Measurements from ENCODE around the gene SMARCD2. TPM values are rescaled to one million over a fixed set of nuclear protein-coding genes. Genes with fewer than 3 reads are reported as not detected.

Gene SMARCD2
- total and polyA plus RNA-seq, 2 of the 13 experiments (the other 11 are each of a cell fraction or from before 2014, with no cell fraction given), result 122 to 150 TPM

GRCh38 chr17:63842540-63843386 lies at the start of gene SMARCD2 (continued):
- TF ChIP-seq ZFP37 (CRISPR knock-in tag; IDR thresholded peaks at IDR 0.05; ENCODE audit: borderline replicate concordance) (peak; percentile 96), ZNF547 (CRISPR knock-in tag; IDR thresholded peaks at IDR 0.05) (peak; percentile 74), ZNF224 (CRISPR knock-in tag; IDR thresholded peaks at IDR 0.05) (peak; percentile 50; the same call in 1 of the 2 replicates), CHD2 (IDR thresholded peaks at IDR 0.05; ENCODE audit: low read depth, low read length) (peak; percentile 99), ZNF841 (CRISPR knock-in tag; IDR thresholded peaks at IDR 0.05; ENCODE audit: borderline replicate concordance) (peak; percentile 87; the same call in 1 of the 2 replicates), KDM6A (CRISPR knock-in tag; IDR thresholded peaks at IDR 0.05; ENCODE audit: low read depth) (no peak), ZNF430 (CRISPR knock-in tag; IDR thresholded peaks at IDR 0.05) (peak; percentile 79; the same call in 1 of the 2 replicates), ZFP91 (CRISPR knock-in tag; IDR thresholded peaks at IDR 0.05; ENCODE audit: borderline replicate concordance) (peak; percentile 88), ZNF713 (CRISPR knock-in tag; IDR thresholded peaks at IDR 0.05) (peak; percentile 90; the same call in 1 of the 2 replicates), SIX4 (CRISPR knock-in tag; IDR thresholded peaks at IDR 0.05) (peak; percentile 78), ZNF781 (CRISPR knock-in tag; IDR thresholded peaks at IDR 0.05; ENCODE audit: borderline replicate concordance, not compliant biosample characterization) (peak; percentile 93), MBD4 (IDR thresholded peaks at IDR 0.05; ENCODE audit: borderline replicate concordance, low read length) (no peak), MYC (CRISPR knock-in tag; IDR thresholded peaks at IDR 0.05; ENCODE audit: borderline replicate concordance) (peak; percentile 90)
- TF ChIP-seq, protein P1, sequence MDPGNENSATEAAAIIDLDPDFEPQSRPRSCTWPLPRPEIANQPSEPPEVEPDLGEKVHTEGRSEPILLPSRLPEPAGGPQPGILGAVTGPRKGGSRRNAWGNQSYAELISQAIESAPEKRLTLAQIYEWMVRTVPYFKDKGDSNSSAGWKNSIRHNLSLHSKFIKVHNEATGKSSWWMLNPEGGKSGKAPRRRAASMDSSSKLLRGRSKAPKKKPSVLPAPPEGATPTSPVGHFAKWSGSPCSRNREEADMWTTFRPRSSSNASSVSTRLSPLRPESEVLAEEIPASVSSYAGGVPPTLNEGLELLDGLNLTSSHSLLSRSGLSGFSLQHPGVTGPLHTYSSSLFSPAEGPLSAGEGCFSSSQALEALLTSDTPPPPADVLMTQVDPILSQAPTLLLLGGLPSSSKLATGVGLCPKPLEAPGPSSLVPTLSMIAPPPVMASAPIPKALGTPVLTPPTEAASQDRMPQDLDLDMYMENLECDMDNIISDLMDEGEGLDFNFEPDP (CRISPR knock-in tag; conservative IDR thresholded peaks at IDR 0.05), result no peak
- TF ChIP-seq, protein P2, sequence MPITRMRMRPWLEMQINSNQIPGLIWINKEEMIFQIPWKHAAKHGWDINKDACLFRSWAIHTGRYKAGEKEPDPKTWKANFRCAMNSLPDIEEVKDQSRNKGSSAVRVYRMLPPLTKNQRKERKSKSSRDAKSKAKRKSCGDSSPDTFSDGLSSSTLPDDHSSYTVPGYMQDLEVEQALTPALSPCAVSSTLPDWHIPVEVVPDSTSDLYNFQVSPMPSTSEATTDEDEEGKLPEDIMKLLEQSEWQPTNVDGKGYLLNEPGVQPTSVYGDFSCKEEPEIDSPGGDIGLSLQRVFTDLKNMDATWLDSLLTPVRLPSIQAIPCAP (CRISPR knock-in tag; IDR thresholded peaks at IDR 0.05; ENCODE audit: low read depth), result no peak; the same call in 1 of the 2 replicates
- TF ChIP-seq, protein P3, sequence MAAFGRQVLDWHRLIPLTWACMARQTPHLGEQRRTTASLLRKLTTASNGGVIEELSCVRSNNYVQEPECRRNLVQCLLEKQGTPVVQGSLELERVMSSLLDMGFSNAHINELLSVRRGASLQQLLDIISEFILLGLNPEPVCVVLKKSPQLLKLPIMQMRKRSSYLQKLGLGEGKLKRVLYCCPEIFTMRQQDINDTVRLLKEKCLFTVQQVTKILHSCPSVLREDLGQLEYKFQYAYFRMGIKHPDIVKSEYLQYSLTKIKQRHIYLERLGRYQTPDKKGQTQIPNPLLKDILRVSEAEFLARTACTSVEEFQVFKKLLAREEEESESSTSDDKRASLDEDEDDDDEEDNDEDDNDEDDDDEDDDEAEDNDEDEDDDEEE (CRISPR knock-in tag; IDR thresholded peaks at IDR 0.05), result peak; percentile 69; the same call in 1 of the 2 replicates
- TF ChIP-seq, protein P4, sequence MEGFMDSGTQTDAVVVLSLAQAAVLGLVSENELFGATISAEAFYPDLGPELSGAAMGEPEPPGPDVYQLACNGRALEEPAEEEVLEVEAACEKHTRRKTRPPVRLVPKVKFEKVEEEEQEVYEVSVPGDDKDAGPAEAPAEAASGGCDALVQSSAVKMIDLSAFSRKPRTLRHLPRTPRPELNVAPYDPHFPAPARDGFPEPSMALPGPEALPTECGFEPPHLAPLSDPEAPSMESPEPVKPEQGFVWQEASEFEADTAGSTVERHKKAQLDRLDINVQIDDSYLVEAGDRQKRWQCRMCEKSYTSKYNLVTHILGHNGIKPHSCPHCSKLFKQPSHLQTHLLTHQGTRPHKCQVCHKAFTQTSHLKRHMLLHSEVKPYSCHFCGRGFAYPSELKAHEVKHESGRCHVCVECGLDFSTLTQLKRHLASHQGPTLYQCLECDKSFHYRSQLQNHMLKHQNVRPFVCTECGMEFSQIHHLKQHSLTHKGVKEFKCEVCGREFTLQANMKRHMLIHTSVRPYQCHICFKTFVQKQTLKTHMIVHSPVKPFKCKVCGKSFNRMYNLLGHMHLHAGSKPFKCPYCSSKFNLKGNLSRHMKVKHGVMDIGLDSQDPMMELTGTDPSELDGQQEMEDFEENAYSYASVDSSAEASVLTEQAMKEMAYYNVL (CRISPR knock-in tag; IDR thresholded peaks at IDR 0.05; ENCODE audit: borderline replicate concordance), result peak; percentile 61
